RPMI7951 (cell line): ENCODE results near the gene SORCS2. TPM values are rescaled to one million over a fixed set of nuclear protein-coding genes. Genes with fewer than 3 reads are reported as not detected.

ENCODE experiments used
- DNase-seq: peaks from one replicate; pipeline ENCODE4 v3.0.0-alpha.2; 2012; ENCODE audit warnings: low read depth
- total RNA-seq: library from RNA; depleted of rRNA; stranded (reverse); fragments of >200 nt; shearing (Covaris generic); gene quantifications from 2 replicates; pipeline ENCODE4 v1.2.3, GENCODE V29; 2014

The SORCS2 gene
- total RNA-seq, 1 experiment from 2014 or later: 2.0 TPM

GRCh38 chr4:7426525-7427171 is 234.3 kb downstream of the SORCS2 start:
- no peak for DNase-seq

GRCh38 chr4:7427361-7427760 is 235.0 kb downstream of the SORCS2 start:
- DNase-seq: no peak

GRCh38 chr4:7427831-7428260 is 235.5 kb downstream of the SORCS2 start:
- DNase-seq: no peak

- DNase-seq: no peak
These were observed 236.1 kb downstream of the SORCS2 start for GRCh38 chr4:7428261-7429068.

- no peak for DNase-seq
These were observed 236.7 kb downstream of the SORCS2 start for GRCh38 chr4:7429069-7429416.

- no peak for DNase-seq
These were observed 237.3 kb downstream of the SORCS2 start for GRCh38 chr4:7429601-7430078.

- no peak for DNase-seq
These were observed 238.1 kb downstream of the SORCS2 start for GRCh38 chr4:7430368-7430964.

- DNase-seq: no peak
These were observed 238.8 kb downstream of the SORCS2 start for GRCh38 chr4:7430965-7431695.

- DNase-seq: no peak
These were observed 239.6 kb downstream of the SORCS2 start for GRCh38 chr4:7431696-7432530.

- no peak for DNase-seq
These were observed 240.4 kb downstream of the SORCS2 start for GRCh38 chr4:7432531-7433375.

GRCh38 chr4:7433376-7434140 is 241.2 kb downstream of the SORCS2 start:
- no peak for DNase-seq

- no peak for DNase-seq
These were observed 241.9 kb downstream of the SORCS2 start for GRCh38 chr4:7434141-7434765.

- DNase-seq: peak; percentile 52
These were observed 242.4 kb downstream of the SORCS2 start, which contains the start of gene PSAPL1 for GRCh38 chr4:7434766-7435150. Gene PSAPL1, minus strand, starts transcription at chr4:7434930. Its CDS starts 51 bp downstream, at chr4:7434879.

GRCh38 chr4:7435471-7436061 is 243.2 kb downstream of the SORCS2 start:
- DNase-seq: no peak

- DNase-seq: no peak
These were observed 243.9 kb downstream of the SORCS2 start for GRCh38 chr4:7436256-7436655.

GRCh38 chr4:7439699-7440098 is 247.4 kb downstream of the SORCS2 start:
- no peak for DNase-seq

GRCh38 chr4:7441201-7441600 is 248.9 kb downstream of the SORCS2 start:
- no peak for DNase-seq

GRCh38 chr4:7442574-7443162 is 250.3 kb downstream of the SORCS2 start:
- no peak for DNase-seq
